Vagina (tissue), 2 donors: ENCODE data around the gene SIPA1. TPM values are rescaled to one million over a fixed set of nuclear protein-coding genes. Genes with fewer than 3 reads are reported as not detected.
A peak's percentile ranks its signal among the peaks of the same experiment; 100 is the strongest.

Experiments
- DNase-seq, 2 donors: peaks; one replicate each; pipeline ENCODE4 v3.0.0-alpha.2; 2017; ENCODE audit errors: extremely low spot score in 2 of 2
- H3K27ac ChIP-seq: fragments of 200-600 bp; sonication (generic); one replicate; pipeline ENCODE4 v1.5.1; 2019
- H3K27me3 ChIP-seq: fragments of 200-600 bp; sonication (generic); one replicate; pipeline ENCODE4 v1.5.1; 2019
- H3K36me3 ChIP-seq, 2 donors: fragments of 200-600 bp; sonication (generic); one replicate each; pipeline ENCODE4 v1.5.1; 2017 to 2019
- H3K4me1 ChIP-seq: fragments of 200-600 bp; sonication (generic); one replicate; pipeline ENCODE4 v1.5.1; 2019
- H3K4me3 ChIP-seq, 2 donors: fragments of 200-600 bp; sonication (generic); 1 replicate in 1 of 2; 2 replicates in 1 of 2; pipeline ENCODE4 v1.5.1; 2016 to 2019
- H3K9me3 ChIP-seq: fragments of 200-600 bp; sonication (generic); one replicate; pipeline ENCODE4 v1.5.1; 2019
- POLR2A ChIP-seq, 2 donors: fragments of 450-650 bp; IDR thresholded peaks; one replicate each; pipeline ENCODE4 v1.6.1; 2017; ENCODE audit warnings: antibody characterized with exemption in 2 of 2, mild to moderate bottlenecking in 2 of 2, moderate library complexity in 2 of 2
- POLR2AphosphoS5 ChIP-seq, 2 donors: sonication (generic); formaldehyde crosslinking; IDR thresholded peaks; one replicate each; pipeline ENCODE4 v1.9.0; 2017; ENCODE audit warnings: antibody characterized with exemption in 2 of 2, mild to moderate bottlenecking in 2 of 2, low read depth in 1 of 2; ENCODE audit not compliant: insufficient read depth in 1 of 2
- intact Hi-C: fragments of 100-400 bp; cut with DNase I; formaldehyde crosslinking; loops from one replicate; pipeline ENCODE4 v1.15.1; 2023
- total RNA-seq: library from RNA; depleted of rRNA; stranded (reverse); fragments of >200 nt; gene quantifications from one replicate; pipeline ENCODE4 v1.2.3, GENCODE V29; 2016
- TF ChIP-seq, protein P1 (sequence below), 3 experiments: fragments of 450-650 bp in 2 of 3; fragments of 200-600 bp in 1 of 3; sonication (generic) in 1 of 3; IDR thresholded peaks; one replicate each; pipeline ENCODE4 v1.5.1; 2017 to 2019; ENCODE audit warnings: antibody characterized with exemption in 3 of 3, mild to moderate bottlenecking in 2 of 3, moderate library complexity in 2 of 3

The SIPA1 gene
- total RNA-seq, 1 donor from 2014 or later, result 63.3 TPM

DNA sequence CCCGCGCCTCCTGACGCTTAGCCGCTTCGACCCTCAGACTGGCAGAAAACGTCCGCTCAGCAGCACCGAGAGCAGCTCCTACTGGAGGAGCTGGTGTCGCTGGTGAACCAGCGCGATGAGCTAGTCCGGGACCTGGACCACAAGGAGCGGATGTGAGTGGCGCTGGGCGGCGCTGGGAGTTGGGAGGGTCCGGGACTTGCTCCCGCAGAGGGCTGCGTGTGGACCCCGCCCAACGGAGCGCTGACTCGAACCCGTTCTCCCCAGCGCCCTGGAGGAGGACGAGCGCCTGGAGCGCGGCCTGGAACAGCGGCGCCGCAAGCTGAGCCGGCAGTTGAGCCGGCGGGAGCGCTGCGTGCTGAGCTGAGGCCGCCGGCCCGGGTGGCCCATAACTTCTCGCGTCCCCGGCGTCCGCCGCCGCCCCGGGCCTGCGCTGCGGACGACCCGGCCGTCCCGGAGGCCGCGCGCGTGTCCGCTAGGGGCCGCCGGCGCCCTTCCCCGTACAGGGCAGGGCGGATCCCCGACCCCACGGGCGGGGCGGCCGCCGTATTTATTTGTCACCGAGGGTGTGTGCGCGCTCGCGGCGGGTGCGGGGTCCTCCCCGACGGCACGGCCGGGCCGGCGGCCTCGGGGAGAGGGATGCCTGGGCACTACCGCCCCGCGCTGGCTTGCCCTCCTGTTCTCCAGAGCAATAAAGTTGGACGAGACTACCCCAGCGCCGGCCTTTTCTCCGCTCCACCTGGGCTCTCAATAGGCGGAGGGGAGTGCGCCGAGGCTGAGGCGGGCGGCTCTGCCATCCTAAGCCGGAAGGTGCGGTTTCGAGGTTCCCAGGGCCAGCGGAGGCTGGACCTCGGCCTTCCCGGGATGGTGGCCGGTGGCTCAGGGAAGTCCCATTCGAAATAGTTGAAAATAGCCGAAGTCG, 45.7 kb upstream of the SIPA1 start:
- Histone ChIP-seq H3K4me1 (peaks cover 49% of the 10 kb centered on the region), H3K9me3 (no peaks in the 10 kb centered on the region), H3K27ac (peak overlapping the region; percentile 84), H3K4me3 (peak overlapping the region in 1 of 2 donors; percentile 23), H3K27me3 (no peaks in the 10 kb centered on the region), H3K36me3 (peaks cover 0 to 6% of the 10 kb centered on the region in 2 donors)
- TF ChIP-seq, protein P1, sequence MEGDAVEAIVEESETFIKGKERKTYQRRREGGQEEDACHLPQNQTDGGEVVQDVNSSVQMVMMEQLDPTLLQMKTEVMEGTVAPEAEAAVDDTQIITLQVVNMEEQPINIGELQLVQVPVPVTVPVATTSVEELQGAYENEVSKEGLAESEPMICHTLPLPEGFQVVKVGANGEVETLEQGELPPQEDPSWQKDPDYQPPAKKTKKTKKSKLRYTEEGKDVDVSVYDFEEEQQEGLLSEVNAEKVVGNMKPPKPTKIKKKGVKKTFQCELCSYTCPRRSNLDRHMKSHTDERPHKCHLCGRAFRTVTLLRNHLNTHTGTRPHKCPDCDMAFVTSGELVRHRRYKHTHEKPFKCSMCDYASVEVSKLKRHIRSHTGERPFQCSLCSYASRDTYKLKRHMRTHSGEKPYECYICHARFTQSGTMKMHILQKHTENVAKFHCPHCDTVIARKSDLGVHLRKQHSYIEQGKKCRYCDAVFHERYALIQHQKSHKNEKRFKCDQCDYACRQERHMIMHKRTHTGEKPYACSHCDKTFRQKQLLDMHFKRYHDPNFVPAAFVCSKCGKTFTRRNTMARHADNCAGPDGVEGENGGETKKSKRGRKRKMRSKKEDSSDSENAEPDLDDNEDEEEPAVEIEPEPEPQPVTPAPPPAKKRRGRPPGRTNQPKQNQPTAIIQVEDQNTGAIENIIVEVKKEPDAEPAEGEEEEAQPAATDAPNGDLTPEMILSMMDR (IDR thresholded peaks at IDR 0.05), result no peak
- TF ChIP-seq POLR2AphosphoS5 (IDR thresholded peaks at IDR 0.05; ENCODE audit: insufficient read depth in 1 of 2, low read depth in 1 of 2) (no peak), POLR2A (IDR thresholded peaks at IDR 0.05) (no peak)
- no peak for DNase-seq
- intact Hi-C loops, result no loop called here

- Histone ChIP-seq H3K27me3 (no peaks in the 10 kb centered on the region), H3K36me3 (peaks cover 0 to 10% of the 10 kb centered on the region in 2 donors), H3K4me3 (peak overlapping the region in 1 of 2 donors; percentile 23), H3K9me3 (no peaks in the 10 kb centered on the region), H3K27ac (peak overlapping the region; percentile 84), H3K4me1 (peaks cover 42% of the 10 kb centered on the region)
- no peak for DNase-seq
- TF ChIP-seq, protein P1 (IDR thresholded peaks at IDR 0.05), result no peak
- TF ChIP-seq POLR2A (IDR thresholded peaks at IDR 0.05) (no peak), POLR2AphosphoS5 (IDR thresholded peaks at IDR 0.05; ENCODE audit: insufficient read depth in 1 of 2, low read depth in 1 of 2) (peak in 1 of 2 donors; percentile 18)
- intact Hi-C loops, result no loop called here
Measured at GRCh38 chr11:65592858-65593517, 44.9 kb upstream of the SIPA1 start.

DNA sequence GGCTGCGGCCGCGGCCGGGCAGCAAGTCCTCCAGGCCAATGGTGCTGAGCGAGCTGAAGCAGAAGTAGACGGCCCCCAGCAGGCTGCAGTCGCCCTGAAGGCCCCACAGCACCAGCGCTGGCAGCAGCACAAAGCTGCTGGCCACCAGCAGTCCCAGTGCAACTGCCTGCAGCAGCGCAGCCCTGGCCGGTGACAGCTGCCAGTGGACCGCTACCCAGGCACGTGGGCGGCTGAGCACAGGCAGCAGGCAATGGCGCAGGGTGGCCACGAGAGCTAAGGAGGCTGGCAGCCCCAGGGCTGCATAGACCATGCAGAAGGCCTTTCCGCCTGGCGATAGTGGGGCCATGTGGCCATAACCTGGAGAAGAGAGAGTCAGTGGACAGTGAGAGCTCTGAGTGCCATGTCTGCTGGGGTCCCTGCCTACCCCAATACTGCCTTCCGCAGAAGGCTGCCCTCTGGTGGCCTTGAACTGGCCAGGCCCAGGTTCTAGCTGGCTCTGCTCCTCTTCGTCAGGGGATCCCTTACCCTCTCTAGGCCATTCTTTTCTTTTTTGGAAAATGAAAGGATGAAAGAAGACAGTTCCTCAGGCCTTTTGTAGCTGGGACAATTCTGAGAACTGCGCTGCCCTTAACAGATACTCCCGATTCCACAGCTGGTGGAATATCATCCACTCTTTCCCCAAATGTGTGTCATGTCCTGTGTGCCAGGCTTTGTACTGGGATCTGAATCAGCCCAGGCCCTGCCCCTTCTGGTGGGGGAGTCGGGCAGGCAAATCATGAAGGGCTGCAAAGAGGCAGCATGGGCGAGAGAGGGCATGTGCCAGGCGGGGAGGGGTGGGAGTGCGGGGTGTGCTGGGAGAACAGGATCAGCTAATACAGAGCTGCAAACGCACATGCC, 44.1 kb upstream of the SIPA1 start:
- peaks cover 0 to 18% of the 10 kb centered on the region in 2 donors for H3K36me3 ChIP-seq
- intact Hi-C loops, result no loop called here
- no peak overlapping the region for H3K4me3 ChIP-seq
- peaks cover 38% of the 10 kb centered on the region for H3K4me1 ChIP-seq
- DNase-seq, result no peak
- no peaks in the 10 kb centered on the region for H3K9me3 ChIP-seq
- no peaks in the 10 kb centered on the region for H3K27me3 ChIP-seq
- TF ChIP-seq POLR2AphosphoS5 (IDR thresholded peaks at IDR 0.05; ENCODE audit: insufficient read depth in 1 of 2, low read depth in 1 of 2) (peak in 1 of 2 donors; percentile 49), POLR2A (IDR thresholded peaks at IDR 0.05) (no peak)
- TF ChIP-seq, protein P1 (IDR thresholded peaks at IDR 0.05), result peak in 2 of 3 experiments; percentile 45 to 49
- H3K27ac ChIP-seq, result peak overlapping the region; percentile 21

DNA sequence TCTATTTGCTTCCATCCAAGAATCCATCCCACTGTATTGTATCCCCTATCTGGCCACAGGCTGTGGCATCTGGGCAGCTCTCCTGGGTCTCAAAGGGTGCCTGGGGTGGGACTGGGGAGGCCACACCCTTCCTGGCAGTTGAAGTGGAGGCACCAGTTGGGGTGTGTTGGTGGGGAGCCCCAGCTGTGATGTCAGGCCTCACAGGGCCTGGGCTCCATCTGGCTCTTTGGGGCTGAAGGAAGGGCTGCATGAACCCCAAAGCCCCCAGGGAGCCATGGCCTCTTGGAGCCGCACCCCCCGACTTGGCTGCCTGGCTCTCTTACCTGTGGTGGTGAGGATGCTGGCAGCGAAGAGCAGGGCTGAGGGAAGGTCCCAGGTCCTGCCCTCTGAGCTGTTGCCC, 42.8 kb upstream of the SIPA1 start:
- TF ChIP-seq, protein P1 (IDR thresholded peaks at IDR 0.05), result no peak
- TF ChIP-seq POLR2A (IDR thresholded peaks at IDR 0.05) (no peak), POLR2AphosphoS5 (IDR thresholded peaks at IDR 0.05; ENCODE audit: insufficient read depth in 1 of 2, low read depth in 1 of 2) (no peak)
- Histone ChIP-seq H3K36me3 (peaks cover 0 to 23% of the 10 kb centered on the region in 2 donors), H3K9me3 (no peaks in the 10 kb centered on the region), H3K27me3 (no peaks in the 10 kb centered on the region), H3K4me1 (peaks cover 38% of the 10 kb centered on the region), H3K4me3 (no peak overlapping the region), H3K27ac (peak overlapping the region; percentile 70)
- intact Hi-C loops, result no loop called here
- DNase-seq, result no peak
